OCI-LY1 (cell line): ENCODE data around the gene ABCC9.

ENCODE experiments used
- CTCF ChIP-seq: fragments of 200-600 bp; sonication (generic), shearing (Covaris generic); IDR thresholded peaks from 2 replicates; pipeline ENCODE4 v1.5.1; 2017; ENCODE audit warnings: mild to moderate bottlenecking, antibody characterized with exemption, low read length, moderate library complexity, mixed read lengths
- EZH2 ChIP-seq: fragments of 200-600 bp; sonication (generic), shearing (Covaris generic); IDR thresholded peaks from 2 replicates; pipeline ENCODE4 v1.8.0; 2017; ENCODE audit warnings: borderline replicate concordance, mixed run types, mild to moderate bottlenecking, antibody characterized with exemption, low read length, moderate library complexity, mixed read lengths

- no peak for TF ChIP-seq CTCF
- TF ChIP-seq EZH2, result no peak
Observed at GRCh38 chr12:21828779-21829178, 112.4 kb downstream of the ABCC9 start.
